Stimulated activated CD8-positive, alpha-beta memory T cell treated with anti-CD3 and anti-CD28 coated beads, Interleukin-12 subunit alpha, Interleukin-12 subunit beta, amount 100 ng/mL, for 24 hours (primary cell): ENCODE results near the gene OR9G1.
"Not testable (repeated sequence)": the region's sequence is repeated elsewhere in the genome, so short reads cannot be mapped to it uniquely, and the experiment has no call there.

ENCODE experiments used
- DNase-seq: peaks from one replicate; pipeline ENCODE4 v3.0.0-alpha.2; 2020; ENCODE audit errors: extremely low read depth

Gene OR9G1, protein sequence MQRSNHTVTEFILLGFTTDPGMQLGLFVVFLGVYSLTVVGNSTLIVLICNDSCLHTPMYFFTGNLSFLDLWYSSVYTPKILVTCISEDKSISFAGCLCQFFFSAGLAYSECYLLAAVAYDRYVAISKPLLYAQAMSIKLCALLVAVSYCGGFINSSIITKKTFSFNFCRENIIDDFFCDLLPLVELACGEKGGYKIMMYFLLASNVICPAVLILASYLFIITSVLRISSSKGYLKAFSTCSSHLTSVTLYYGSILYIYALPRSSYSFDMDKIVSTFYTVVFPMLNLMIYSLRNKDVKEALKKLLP

DNA sequence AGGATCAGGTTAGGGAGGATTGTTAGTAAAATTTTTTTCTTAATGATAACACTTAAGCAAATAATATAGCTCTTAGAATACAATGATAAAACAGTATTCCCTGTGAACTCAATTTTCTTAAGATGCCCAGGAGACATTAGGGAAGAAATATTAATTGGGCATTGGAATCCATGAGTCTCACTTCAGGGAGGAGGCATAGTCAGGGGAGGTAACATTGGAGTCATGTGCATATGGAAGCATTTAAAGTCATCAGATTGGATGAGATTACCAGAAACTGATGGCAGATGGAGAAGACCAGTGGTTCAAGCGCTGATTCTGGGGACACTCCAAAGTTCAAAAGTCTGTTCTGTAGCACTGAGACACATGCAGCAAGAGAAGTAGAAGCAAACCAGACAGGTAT is at the start of gene OR9G1:
Gene OR9G1 (plus strand): TSS at position 301 of the 400 bp plus-strand sequence. CDS start 1,293 bp downstream, outside the sequence.
- no peak for DNase-seq

DNA sequence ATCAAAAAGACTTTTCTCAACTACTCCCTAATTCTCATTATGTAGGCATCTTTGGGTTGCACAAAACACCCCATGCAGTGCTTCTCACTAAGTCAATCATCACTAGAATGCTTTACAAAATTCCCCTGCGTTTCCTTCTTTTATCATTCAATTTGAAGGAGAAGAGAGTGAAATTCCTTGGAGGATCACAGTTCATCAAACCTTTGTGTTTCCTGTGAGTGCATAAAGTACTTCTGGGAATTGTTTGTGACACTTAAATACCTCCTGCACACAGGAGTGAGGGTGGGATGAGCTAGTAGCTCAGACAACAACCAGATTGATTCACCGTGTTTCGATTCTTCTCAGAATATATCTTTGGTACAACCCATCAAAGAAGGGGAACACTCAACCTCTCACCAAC is 39.1 kb upstream of the OR9G1 start:
- no peak for DNase-seq

DNA sequence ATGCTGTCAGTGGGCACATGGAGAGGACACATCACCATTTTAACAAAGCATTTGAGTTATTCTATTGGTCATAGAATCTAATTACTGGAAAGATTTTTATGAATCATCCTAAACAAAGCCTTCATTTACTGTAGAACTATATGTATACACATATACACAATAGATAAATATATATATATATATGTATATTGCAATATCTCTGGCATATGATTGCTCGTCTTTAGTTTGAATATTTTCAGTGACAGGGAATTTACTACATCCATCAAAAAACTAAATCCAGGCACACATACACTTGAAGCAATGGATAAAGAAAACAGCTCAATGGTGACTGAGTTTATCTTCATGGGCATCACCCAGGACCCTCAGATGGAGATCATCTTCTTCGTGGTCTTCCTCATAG is 35.5 kb upstream of the OR9G1 start, which contains the start of gene OR5AR1:
Gene OR5AR1 (plus strand): TSS at position 301 of the 400 bp plus-strand sequence. CDS start 0 bp downstream, at position 301.
- DNase-seq, result no peak

DNA sequence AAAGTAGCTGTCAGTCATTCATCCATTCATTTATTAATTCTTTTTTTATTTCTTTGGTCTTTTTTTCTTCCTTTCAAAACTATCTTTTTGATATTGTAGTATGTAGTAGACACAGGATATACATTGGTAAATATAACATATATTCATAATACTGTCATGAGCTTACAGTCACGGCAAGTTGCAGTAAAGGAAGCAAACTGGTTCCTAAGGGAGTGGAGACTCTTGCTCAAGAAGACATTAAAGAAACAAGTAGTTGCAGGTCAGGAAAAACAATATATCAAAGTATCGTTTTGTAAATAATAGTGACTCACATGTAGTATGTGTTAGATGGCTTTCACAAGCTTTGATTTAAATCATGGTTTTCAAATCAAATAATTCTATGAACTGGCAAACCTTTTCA is 27.9 kb upstream of the OR9G1 start:
- no peak for DNase-seq

DNA sequence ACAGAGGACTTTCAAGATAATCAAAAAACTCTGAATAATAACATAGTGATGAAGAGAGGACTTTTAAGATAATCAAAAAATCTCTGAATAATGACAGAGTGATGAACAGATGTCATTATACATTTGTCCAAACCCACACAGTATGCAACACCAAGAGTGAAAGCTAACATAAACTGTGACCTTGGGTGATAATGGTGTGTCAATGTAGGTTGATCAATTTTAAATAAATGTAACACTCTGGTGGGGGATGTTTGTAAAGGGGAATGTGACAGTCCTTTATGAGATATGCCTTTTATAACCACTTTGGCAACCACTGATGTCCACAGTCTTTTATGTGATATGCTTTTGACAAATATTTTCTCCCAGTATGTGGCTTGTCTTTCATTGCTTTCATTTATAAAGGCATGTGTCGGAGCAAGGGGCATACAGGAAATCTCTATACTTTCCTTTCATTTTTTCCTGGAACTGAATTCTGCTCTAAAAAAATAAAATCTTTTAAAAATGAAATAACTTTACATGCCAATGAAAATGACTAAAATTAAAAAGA is 10.3 kb upstream of the OR9G1 start:
- DNase-seq, result no peak

DNA sequence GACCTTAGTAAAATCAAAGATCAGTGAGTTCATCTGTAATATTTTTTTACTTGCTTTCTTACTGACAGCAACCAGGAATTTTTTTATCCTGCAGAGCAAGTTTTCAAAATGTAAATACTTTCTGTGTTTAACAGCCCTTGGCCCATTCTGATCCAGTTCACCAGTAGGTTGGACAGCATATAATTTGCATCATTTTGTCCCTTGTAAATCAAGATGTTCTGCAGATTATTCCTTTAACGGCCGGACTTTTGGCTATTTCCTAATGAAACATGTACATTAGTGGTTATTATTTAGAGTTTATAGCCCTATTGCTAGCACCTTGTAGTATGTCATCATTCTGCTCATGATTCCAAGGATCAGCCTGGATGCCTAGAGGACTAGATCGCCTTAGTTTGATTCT is 7.7 kb upstream of the OR9G1 start:
- DNase-seq, result not testable (repeated sequence)

DNA sequence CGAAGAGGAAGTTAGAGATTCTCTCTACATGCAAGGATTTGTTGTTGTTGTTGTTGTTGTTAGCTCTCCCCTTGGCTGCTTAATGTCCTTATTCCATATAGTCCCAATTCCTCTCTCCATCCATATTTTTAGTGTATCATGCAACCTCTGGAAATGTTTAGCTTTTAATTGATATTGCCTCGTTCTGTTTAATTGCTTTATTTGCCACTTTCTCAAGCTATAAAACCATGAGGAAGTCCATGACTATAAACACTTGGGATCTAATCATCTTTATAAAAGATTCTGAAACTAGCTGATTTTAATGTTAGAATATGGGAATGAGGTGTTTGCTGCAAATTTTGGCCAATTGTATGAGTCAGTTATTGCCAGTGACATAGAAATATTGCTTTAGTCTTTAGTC is 5.5 kb upstream of the OR9G1 start:
- DNase-seq, result no peak

DNA sequence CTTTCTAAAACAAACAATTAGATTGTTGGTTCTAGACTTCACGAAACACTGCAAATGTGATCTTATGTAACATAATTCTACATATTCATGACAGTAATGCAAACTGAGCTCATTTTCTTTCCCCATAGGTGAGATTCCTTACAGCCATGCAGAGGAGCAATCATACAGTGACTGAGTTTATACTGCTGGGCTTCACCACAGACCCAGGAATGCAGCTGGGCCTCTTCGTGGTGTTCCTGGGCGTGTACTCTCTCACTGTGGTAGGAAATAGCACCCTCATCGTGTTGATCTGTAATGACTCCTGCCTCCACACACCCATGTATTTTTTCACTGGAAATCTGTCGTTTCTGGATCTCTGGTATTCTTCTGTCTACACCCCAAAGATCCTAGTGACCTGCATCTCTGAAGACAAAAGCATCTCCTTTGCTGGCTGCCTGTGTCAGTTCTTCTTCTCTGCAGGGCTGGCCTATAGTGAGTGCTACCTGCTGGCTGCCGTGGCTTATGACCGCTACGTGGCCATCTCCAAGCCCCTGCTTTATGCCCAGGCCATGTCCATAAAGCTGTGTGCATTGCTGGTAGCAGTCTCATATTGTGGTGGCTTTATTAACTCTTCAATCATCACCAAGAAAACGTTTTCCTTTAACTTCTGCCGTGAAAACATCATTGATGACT is 1.5 kb downstream of the OR9G1 start:
- no peak for DNase-seq

DNA sequence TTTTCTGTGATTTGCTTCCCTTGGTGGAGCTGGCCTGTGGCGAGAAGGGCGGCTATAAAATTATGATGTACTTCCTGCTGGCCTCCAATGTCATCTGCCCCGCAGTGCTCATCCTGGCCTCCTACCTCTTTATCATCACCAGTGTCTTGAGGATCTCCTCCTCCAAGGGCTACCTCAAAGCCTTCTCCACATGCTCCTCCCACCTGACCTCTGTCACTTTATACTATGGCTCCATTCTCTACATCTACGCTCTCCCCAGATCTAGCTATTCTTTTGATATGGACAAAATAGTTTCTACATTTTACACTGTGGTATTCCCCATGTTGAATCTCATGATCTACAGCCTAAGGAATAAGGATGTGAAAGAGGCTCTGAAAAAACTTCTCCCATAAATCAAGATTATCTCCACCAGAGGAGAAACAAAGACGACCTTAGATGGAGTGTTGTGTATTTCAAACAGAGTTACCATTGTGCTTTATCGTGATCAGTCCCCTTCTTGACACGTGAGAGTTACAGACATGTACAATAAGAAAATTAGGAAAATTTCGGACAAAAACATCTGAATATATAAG is 2.1 kb downstream of the OR9G1 start:
- no peak for DNase-seq

DNA sequence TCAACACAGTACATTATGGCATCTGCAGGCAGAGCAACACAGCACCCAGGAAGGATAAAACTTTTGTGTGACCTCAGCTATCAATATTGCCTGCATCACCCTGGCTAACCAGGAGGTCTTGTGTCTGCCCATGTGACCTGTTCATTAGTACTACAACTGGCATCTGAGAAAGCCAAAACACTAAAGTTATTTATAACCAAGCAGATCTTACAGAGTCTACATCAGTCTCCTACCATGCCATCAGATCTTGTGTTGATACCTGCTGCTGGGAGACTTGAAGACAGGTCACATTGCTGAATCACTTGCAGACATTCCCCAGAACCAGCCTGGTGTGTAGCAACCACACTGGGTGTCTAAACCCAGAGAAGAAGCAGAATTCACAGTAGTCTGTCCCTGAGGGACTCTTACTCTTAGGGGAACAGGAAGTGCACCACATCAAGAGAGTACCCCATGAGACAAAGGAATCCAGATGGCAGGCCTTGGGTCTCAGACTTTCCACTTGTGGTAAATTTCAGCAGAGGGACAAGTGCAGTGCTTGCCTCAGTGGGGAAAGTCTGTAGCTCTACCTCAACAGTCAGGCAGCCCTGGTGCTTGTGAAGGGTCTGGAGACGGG is 7.0 kb downstream of the OR9G1 start:
- no peak for DNase-seq

DNA sequence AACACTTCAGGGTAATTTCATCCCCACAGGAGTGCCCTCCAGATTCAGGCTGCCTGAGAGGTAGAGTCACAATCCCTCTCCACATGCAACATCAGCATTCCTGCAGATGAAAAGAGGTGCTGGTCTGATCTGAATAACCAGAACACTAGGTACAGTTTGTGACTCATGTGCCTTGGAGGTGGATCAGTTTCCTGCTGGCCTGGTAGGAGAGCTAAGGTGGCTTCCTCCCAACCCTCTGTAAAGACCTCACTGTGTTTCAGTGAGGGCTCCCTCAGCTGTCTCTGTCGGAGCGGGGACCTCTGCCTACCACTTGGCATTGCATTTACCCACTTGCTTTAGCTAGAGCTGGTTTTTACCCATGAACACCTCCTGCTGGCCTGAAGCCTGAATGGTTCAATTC is 7.6 kb downstream of the OR9G1 start:
- no peak for DNase-seq

DNA sequence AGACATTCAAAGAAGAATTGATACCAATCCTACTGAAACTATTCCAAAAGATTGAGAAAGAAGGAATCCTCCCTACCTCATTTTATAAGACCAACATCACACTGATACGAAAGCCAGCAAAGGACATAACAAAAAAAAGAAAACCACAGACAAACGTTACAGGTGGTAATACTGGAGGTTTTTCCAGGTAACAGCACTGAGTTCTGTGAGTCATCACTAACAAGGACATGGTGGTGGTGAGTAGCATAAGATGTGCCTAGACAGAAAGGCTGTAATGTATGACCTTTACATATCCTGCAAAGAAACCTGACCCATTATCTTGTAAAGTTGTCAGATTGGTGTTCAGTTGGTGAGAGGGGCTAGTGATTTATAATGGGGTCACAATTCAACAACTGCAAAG is 15.3 kb downstream of the OR9G1 start:
- DNase-seq, result no peak

DNA sequence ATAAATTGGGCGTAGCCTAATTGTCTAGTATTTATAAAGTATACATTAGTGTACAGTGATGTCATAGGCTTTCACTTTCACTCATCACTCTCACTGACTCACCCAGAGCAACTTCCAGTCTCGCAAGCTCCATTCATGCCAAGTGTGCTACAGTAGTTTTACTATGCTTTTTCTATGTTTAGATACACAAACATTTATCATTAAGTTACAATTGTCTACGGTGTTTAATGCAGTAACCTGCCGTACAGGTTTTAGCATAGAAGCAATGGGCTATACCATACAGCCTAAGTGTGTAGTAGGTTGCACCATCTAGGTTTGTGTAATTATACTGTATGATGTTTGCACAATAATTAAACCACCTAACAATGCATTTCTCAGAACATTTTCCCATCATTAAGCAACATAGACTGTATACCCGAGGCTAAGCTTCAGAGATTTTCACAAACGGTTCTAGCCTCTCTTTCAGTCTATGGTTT is 17.5 kb downstream of the OR9G1 start:
- no peak for DNase-seq

DNA sequence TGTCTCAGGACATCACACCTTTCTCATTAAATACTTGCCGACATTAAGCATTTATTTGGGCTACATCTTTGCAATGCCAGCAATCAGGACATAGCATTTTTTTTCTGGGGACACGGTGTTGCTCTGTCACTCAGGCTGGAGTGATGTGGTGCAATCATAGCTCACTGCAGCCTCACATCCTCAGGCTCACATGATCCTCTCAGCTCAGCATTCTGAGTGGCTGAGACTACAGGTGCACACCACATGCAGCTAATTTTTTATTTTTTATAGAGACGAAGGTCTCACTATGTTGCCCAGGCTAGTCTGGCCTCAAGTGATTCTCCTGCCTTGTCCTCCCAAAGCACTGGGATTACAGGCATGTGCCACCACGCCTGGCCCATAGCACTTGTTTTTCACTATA is 21.6 kb downstream of the OR9G1 start:
- DNase-seq, result no peak

DNA sequence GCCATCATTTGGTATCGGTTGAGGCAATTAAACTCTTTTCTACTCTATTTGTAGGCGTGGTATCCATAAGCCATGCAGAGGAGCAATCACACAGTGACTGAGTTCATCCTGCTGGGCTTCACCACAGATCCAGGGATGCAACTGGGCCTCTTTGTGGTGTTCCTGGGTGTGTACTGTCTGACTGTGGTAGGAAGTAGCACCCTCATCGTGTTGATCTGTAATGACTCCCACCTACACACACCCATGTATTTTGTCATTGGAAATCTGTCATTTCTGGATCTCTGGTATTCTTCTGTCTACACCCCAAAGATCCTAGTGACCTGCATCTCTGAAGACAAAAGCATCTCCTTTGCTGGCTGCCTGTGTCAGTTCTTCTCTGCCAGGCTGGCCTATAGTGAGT is 41.2 kb downstream of the OR9G1 start:
- no peak for DNase-seq

DNA sequence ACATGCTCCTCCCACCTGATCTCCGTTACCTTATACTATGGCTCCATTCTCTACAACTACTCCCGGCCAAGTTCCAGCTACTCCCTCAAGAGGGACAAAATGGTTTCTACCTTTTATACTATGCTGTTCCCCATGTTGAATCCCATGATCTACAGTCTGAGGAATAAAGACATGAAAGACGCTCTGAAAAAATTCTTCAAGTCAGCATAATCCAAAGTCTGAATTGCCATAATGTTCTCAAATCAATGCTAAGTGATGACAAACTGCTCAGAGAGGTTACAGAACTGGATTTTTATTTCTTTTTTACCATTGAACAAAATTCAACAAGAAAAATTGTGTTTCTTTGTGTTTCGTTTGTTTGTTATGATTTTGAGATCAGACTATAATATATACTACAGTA is 42.0 kb downstream of the OR9G1 start:
- DNase-seq, result no peak

DNA sequence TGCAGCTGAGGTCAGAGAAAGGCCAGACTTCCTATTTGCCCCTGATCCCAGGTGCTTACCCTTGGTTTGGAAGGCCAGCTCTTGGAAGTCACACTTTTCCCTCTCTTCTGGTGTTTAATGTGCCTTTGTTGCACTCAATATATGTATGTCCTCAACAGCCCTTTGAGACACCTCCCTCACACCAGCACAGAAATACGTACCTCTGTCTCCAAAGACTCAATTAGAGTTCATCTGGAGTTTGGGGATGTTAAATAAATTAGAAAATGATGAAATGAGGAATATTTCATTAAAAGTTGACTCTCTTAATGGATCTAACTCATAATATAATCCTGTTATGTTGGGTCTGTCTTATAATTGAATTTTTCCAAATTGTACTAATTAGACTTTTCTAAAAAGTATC is 49.7 kb downstream of the OR9G1 start, which contains the start of gene OR9G4:
Gene OR9G4 (minus strand): TSS at position 101 of the 400 bp plus-strand sequence. CDS start 4,931 bp downstream, outside the sequence.
- no peak for DNase-seq

DNA sequence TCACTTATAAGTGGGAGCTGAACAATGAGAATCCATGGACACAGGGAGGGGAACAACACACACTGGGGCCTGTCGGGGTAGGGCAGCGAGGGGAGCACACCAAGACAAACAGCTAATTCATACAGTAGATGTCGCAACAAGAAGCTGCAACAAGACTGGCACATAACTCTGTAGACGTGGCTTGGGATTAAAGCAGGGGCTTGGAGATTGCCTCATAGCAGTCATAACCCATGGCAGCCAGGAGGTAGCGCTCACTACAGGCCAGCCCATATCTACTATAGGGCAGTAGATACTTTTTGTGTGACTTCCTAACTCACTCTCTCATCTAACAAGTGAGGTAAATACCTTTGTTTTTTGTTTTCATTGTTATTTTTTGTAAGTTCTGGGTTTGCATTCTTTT is 51.3 kb downstream of the OR9G1 start:
- no peak for DNase-seq

DNA sequence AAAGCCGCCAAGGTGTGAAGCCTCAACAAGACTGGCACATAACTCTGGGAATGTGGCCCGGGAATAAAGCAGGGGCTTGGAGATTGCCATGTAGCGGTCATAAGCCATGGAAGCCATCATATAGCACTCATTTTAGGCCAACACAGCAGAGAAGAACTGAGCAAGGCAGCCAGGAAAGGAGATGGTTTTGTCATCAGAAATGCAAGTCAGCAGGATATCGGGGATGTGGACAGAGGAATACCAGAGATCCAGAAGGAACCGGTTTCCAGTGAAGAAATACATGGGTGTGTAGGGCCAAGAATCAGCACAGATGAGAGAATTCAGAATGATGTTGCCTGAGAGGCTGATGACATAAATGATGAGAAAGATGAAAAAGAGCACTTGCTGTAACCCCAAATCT is 52.6 kb downstream of the OR9G1 start:
- no peak for DNase-seq
